Natural killer cell treated with Interleukin-12 subunit alpha and Interleukin-12 subunit beta and Interleukin-15 and Interleukin-18, amount 100 ng/mL, for 72 hours (primary cell): ENCODE measurements around the gene PRXL2B. TPM values are rescaled to one million over a fixed set of nuclear protein-coding genes. Genes with fewer than 3 reads are reported as not detected.
A peak's percentile ranks its signal among the peaks of the same experiment; 100 is the strongest.
"Not testable (repeated sequence)": the region's sequence is repeated elsewhere in the genome, so short reads cannot be mapped to it uniquely, and the experiment has no call there.

Experiments
- ATAC-seq, 2 donors: fragments of 150-1000 bp; cut with Tn5 transposase in 1 of 2; sonication (Bioruptor Pico), chemical (Tn5 transposase) in 1 of 2; 2 replicates each; pipeline ENCODE4 v1.10.0; 2021
- DNase-seq: peaks from one replicate; pipeline ENCODE4 v3.0.0; 2022; ENCODE audit warnings: low spot score
- H3K27ac Mint-ChIP-seq, 2 donors: 1 replicate in 1 of 2; 2 replicates in 1 of 2; pipeline ENCODE4 v1.8.0; 2022; ENCODE audit warnings: mixed read lengths in 2 of 2, mild to moderate bottlenecking in 1 of 2, moderate library complexity in 1 of 2
- H3K27me3 Mint-ChIP-seq, 2 donors: 1 replicate in 1 of 2; 2 replicates in 1 of 2; pipeline ENCODE4 v1.8.0; 2022; ENCODE audit warnings: mixed read lengths in 2 of 2
- H3K36me3 Mint-ChIP-seq: one replicate; pipeline ENCODE4 v1.8.0; 2022; ENCODE audit warnings: mixed read lengths
- H3K4me1 Mint-ChIP-seq, 2 donors: 1 replicate in 1 of 2; 2 replicates in 1 of 2; pipeline ENCODE4 v1.8.0; 2022; ENCODE audit warnings: low read depth in 2 of 2, mixed read lengths in 2 of 2, mild to moderate bottlenecking in 1 of 2
- H3K4me3 Mint-ChIP-seq: one replicate; pipeline ENCODE4 v1.8.0; 2022; ENCODE audit warnings: mixed read lengths
- H3K9me3 Mint-ChIP-seq: 2 replicates; pipeline ENCODE4 v1.8.0; 2022; ENCODE audit warnings: mixed read lengths
- total RNA-seq, 2 donors: library from RNA; stranded (reverse); gene quantifications; one replicate each; pipeline ENCODE4 v1.2.3, GENCODE V29; 2022

PRXL2B gene
- total RNA-seq, 2 donors from 2014 or later, result 9.1 to 18.5 TPM

DNA sequence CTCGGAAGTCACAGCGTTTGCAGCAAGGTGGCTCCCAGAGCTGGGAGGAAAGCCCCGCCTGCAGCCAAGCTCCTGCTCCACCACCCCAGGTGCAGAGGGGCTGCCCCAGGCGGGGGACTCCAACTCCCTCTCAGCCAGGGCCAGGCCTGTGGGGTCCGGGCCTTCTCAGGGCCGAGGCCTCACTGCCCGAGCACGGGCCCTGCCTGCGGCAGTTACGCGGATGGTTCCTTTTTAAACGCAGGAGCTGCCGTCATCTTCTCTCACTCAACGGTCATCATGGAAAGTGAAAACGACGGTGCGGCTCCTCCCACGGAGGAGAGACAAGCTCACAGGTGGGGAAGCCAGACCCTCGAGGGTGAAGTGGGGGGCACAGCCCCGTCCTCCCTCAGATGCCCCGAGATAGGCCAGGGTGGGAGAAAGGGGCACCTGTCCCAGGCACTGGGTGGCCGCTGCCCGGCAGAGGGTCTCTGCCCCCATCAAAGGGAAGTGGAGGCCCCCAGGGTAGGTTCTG is 9.0 kb upstream of the PRXL2B start:
- H3K27me3 Mint-ChIP-seq, H3K9me3 Mint-ChIP-seq, H3K36me3 Mint-ChIP-seq: not testable (repeated sequence)
- Mint-ChIP-seq H3K4me3 (peak overlapping the region; percentile 64), H3K4me1 (peaks cover 14 to 30% of the 10 kb centered on the region in 2 donors), H3K27ac (peak overlapping the region; percentile 90 to 94)
- DNase-seq (peak; percentile 31), ATAC-seq (peak in 1 of 2 donors; percentile 48)

DNA sequence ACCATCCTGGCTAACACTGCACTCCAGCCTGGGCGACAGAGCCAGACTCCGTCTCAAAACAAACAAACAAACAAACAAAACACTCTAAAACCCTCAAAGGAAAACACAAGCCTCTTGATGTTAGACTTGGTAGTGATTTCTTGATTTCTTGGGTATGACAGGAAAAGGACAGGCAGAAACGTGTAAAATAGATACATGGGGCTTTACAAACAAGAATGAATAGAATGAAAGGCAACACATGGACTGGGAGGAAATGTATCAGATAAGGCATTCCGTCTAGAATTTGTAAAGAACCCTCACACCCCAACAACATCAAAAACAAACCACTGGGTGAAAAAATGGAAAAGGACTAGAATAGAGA is 7.8 kb upstream of the PRXL2B start:
- no peaks in the 10 kb centered on the region for H3K36me3 Mint-ChIP-seq
- DNase-seq (no peak), ATAC-seq (no peak)
- peak overlapping the region; percentile 90 to 94 for H3K27ac Mint-ChIP-seq
- H3K9me3 Mint-ChIP-seq, result peaks cover under 1% of the 10 kb centered on the region
- H3K4me1 Mint-ChIP-seq, result peaks cover 8 to 26% of the 10 kb centered on the region in 2 donors
- no peaks in the 10 kb centered on the region for H3K27me3 Mint-ChIP-seq
- H3K4me3 Mint-ChIP-seq, result peak overlapping the region; percentile 64

DNA sequence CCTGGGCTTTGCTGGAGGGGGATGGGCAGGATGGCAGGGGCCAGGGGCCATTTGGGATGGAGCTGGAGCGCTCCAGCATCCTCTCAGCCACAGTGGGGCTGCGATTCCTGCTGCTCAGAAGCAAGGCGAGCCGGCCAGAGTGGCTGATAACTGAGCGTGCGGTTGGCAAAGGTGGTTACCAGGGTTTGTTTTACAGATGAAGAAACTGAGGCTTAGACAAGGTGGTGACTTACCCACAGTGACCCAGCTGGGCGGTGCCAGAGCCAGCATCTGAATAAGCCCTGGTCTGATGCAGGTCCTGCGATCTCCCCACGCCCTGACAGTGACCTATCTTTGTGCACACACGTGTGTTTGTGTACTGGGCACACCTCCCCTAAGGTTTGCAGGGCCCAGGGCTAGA is 5.9 kb upstream of the PRXL2B start:
- ATAC-seq, result no peak
- no peaks in the 10 kb centered on the region for H3K27me3 Mint-ChIP-seq
- peaks cover 16 to 31% of the 10 kb centered on the region in 2 donors for H3K4me1 Mint-ChIP-seq
- H3K4me3 Mint-ChIP-seq, result no peak overlapping the region
- peak; percentile 16 for DNase-seq
- no peak overlapping the region for H3K27ac Mint-ChIP-seq
- H3K36me3 Mint-ChIP-seq, result no peaks in the 10 kb centered on the region
- H3K9me3 Mint-ChIP-seq, result no peaks in the 10 kb centered on the region

DNA sequence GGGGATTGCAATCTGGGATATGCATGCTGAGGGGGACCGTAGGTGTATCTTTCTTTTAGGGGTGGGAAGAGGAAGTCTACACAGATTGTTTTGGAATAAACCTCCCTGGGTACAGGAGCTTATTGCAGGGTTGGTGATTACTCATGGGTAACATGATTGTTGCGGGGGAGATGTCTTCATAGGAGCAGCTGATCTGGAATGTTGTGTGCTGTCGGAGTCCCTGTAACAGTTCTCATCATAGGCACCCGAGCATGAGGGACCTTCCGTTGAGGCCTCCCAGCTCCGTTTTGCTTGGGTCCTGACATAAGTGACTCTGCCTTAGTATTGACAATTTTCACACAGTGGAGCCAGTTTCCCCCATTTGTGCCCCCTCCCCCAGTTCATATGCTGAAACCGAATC is 4.2 kb upstream of the PRXL2B start:
- peaks cover 16 to 29% of the 10 kb centered on the region in 2 donors for H3K4me1 Mint-ChIP-seq
- DNase-seq (peak; percentile 22), ATAC-seq (no peak)
- no peak overlapping the region for H3K4me3 Mint-ChIP-seq
- no peaks in the 10 kb centered on the region for H3K36me3 Mint-ChIP-seq
- no peak overlapping the region for H3K27ac Mint-ChIP-seq
- no peaks in the 10 kb centered on the region for H3K9me3 Mint-ChIP-seq
- no peaks in the 10 kb centered on the region for H3K27me3 Mint-ChIP-seq

DNA sequence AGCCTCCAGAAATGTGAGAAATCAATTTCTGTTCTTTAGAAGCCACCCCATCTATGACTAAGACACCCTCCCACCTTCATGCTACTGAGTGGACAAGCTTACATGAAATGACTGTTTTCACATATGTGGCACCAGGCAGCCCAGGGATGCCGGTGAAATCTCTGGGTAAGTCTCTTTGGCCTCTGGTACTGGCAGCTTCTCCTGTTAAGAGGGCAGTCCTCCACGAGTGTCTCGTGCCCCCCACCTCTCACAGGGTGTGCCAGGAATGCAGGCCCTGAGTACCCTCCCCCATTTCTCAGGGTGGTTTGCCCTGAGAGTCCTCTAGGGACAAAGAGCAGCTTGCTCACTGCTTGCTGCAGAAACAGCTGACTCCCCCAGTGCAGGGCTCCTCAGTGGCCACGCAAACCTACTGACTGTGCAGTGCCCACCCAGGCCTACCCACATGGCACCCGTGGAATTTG is 3.2 kb upstream of the PRXL2B start:
- DNase-seq, result peak; percentile 29
- H3K27ac Mint-ChIP-seq, result no peak overlapping the region
- no peaks in the 10 kb centered on the region for H3K27me3 Mint-ChIP-seq
- H3K4me1 Mint-ChIP-seq, result peaks cover 15 to 29% of the 10 kb centered on the region in 2 donors
- ATAC-seq, result no peak
- H3K9me3 Mint-ChIP-seq, result no peaks in the 10 kb centered on the region
- no peaks in the 10 kb centered on the region for H3K36me3 Mint-ChIP-seq
- no peak overlapping the region for H3K4me3 Mint-ChIP-seq

DNA sequence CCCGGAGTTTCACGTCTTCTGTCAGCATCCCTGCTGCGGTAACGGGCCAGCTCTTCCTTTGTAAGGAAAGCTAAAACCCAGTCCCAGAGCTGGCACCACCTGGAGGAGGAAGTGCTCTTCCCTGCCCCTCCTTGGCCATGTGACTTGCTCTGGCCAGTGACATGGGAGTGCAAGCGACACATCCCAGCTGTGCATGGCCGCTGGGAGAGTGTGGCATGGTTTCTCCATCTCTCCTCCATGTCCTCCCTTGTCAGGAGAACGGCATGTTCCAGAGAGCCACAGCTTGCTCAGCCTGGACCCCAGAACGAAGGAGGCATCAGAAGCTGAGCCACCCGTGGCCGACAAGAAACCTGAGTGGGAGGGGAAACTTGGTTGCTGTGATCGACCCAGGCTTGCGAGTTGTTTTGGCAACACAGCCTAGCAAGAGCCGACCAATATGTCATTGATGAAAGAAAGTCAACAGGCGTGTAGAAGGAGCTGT is 2.7 kb upstream of the PRXL2B start:
- no peak for DNase-seq
- H3K4me3 Mint-ChIP-seq, result peak overlapping the region; percentile 89

DNA sequence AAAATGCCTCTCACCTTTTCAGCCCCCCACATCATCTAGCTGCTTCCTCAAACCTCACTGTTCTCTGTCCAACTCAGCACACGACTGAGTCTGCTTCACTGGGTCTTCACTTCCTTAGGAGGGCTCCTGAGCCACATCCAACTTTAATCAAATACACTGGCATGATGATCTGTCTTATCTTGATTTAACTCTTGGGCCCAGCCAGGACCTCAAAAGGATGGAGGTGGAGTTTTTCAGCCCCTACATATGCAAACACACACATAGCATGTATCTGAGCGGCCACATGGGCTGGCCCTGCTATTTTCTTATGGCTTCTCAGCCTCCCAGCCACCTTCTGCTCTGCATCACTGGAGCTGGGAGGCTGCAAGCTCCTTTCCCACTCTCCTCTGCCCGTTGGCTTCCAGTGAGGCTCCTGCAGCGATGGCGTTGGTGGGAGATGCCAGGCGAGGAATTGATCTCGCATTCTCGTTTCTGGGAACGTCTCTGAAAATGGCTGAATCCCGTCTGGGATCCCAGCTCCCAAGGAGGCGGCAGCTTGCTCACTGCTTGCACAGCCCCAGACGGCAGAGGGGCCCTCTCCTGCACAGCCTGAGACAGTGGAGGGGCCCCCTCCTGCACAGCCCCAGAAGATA is 1.8 kb upstream of the PRXL2B start:
- peak overlapping the region; percentile 89 for H3K4me3 Mint-ChIP-seq
- peak overlapping the region; percentile 82 to 92 for H3K27ac Mint-ChIP-seq
- peaks cover 7 to 22% of the 10 kb centered on the region in 2 donors for H3K4me1 Mint-ChIP-seq
- no peak for DNase-seq
- ATAC-seq, result no peak
- no peaks in the 10 kb centered on the region for H3K27me3 Mint-ChIP-seq
- H3K9me3 Mint-ChIP-seq, result no peaks in the 10 kb centered on the region
- H3K36me3 Mint-ChIP-seq, result no peaks in the 10 kb centered on the region

More for the DNA sequence above, 2.7 kb upstream of the PRXL2B start:
- H3K4me1 Mint-ChIP-seq, result peaks cover 10 to 23% of the 10 kb centered on the region in 2 donors
- no peak for ATAC-seq
- no peaks in the 10 kb centered on the region for H3K27me3 Mint-ChIP-seq
- H3K9me3 Mint-ChIP-seq, result no peaks in the 10 kb centered on the region
- H3K36me3 Mint-ChIP-seq, result no peaks in the 10 kb centered on the region
- H3K27ac Mint-ChIP-seq, result peak overlapping the region; percentile 82 to 92

DNA sequence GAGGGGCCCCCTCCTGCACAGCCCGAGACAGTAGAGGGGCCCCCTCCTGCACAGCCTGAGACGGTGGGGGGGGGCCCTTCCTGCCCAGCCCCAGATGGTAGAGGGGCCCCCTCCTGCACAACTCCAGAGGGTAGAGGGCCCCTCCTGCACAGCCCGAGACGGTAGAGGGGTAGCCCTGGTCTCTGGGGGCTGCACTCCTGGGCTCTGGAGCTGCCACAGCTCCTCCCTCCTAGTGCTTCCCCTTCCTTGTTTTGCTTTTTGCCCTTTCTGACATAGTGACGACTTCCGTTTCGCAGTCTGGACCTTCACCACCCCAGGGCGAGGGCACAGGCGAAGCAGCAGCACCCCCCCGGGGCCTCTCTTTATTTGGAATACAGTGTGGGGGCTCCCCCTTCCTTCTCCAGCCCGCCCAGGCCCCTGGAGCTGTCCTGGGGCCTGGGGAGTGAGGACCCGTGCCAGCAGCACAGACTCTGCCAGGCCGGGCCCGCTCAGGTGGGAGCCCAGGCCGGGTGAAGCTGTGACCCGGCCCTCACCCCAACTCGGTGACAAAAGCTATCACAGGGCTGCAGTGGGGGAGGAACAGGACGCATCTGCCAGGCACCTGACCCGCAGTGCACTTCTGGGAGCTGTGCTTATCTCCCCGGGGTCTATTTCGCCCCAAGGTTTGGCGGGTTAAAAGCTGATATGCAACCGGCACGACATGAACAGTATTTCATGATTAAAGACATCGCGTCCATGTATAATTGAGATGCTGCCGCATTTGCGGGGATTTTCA is 1.1 kb upstream of the PRXL2B start:
- peak overlapping the region; percentile 82 to 92 for H3K27ac Mint-ChIP-seq
- no peaks in the 10 kb centered on the region for H3K27me3 Mint-ChIP-seq
- peak overlapping the region; percentile 89 for H3K4me3 Mint-ChIP-seq
- H3K9me3 Mint-ChIP-seq, result no peaks in the 10 kb centered on the region
- H3K36me3 Mint-ChIP-seq, result no peaks in the 10 kb centered on the region
- DNase-seq (peak; percentile 82), ATAC-seq (peak; percentile 40 to 51)
- peaks cover 7 to 22% of the 10 kb centered on the region in 2 donors for H3K4me1 Mint-ChIP-seq

DNA sequence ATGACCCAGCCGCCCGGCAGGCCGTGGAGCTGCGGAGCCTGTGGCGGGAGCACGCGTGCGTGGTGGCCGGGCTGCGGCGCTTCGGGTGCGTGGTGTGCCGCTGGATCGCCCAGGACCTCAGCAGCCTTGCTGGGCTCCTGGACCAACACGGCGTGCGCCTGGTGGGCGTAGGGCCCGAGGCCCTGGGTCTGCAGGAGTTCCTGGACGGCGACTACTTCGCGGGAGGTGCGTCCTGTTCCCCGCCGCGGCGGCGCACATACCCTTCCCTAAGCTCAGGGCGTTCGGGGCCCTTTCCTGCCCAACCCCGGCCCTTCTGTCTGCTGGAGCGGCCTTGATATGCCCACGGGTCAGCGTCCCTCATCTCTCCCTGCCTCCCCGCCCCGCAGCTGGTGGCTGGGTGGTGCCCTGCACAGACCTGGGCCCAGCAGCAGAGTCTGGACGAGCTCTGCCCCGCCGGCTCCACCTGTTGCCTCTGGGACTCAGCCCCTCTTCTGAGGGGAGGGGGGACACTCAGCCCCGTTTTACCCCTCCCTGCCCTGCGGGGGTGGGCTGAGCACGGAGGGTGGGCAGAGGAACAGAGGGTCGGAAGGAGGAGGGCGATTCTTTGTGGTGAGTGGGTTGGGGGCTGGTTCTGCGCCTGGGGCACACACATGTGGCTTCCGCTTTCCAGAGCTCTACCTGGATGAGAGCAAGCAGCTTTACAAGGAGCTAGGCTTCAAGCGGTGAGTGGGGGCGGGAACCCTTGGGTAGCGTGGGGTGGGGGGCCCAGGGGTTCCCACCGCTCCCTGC is 688 bp downstream of the PRXL2B start:
- Mint-ChIP-seq H3K27ac (no peak overlapping the region), H3K36me3 (no peaks in the 10 kb centered on the region), H3K4me3 (peak overlapping the region; percentile 89), H3K9me3 (no peaks in the 10 kb centered on the region), H3K4me1 (peaks cover 7 to 14% of the 10 kb centered on the region in 2 donors), H3K27me3 (no peaks in the 10 kb centered on the region)
- ATAC-seq (no peak), DNase-seq (peak; percentile 62)

DNA sequence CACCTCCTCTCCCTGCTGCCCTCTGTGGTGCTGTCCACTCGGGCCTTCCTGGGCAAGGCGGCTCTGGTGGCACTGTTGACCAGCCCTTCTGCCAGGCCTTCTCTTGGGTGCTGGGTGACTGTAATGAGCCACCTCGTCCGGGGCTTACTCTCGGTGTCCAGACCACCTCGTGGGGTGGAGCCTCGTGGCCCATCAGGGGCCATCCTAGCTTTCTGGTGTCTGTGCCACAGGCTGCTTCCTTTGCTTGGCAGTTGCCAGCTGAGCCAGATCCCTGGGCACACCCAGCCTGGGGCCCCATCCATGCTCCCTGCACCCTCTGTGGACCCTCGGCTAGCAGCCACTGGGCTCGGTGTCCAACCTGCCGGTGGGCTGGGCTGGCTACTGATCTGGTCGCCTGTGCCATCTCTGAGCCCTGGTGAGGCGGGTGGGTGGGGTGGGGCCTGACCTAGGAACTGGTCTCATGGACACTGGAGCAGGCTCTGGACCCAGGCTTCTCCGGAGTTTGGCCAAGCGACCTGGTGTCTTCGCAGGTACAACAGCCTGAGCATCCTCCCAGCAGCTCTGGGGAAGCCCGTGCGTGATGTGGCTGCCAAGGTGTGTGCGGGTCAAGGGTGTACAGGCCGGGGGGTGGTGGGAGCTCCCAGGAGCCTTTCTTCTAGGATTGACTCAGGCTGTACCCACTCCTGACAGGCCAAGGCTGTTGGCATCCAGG is 1.4 kb downstream of the PRXL2B start:
- no peaks in the 10 kb centered on the region for H3K9me3 Mint-ChIP-seq

DNA sequence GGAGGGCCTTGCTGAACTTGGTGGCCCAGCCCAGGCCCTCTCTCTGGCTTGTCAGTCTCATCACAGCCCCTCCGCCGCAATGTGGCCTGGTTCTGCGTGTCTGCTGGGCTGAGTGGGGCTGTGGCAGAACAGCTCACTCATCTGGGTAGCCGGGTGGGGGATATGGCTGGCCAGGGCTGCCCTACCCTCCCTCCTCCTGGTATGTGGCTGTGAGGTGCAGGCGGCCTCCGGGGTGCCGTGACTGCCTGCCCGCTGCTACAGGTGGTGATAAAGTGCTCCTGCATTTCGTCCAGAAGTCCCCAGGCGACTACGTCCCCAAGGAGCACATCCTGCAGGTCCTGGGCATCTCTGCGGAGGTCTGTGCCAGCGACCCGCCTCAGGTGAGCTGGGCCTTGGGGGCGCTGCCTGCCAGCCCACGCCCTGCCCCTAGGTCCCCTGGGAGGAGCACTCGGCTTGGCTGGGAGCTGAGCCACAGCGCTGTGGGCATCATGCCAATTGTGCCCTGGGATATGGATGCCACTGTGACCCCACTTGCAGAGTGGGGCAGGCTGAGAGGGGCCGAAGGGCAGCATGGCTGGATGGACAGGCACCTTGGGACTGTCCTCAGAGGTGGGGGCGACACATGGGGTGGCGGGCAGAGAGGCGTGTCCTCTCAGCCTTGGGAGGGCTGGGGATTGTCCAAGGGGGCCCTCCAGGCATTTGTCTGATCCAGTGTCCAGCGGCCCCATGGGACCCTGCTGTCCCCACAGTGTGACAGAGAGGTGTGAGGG is 2.3 kb downstream of the PRXL2B start:
- DNase-seq (peak; percentile 61), ATAC-seq (no peak)
- no peaks in the 10 kb centered on the region for H3K36me3 Mint-ChIP-seq
- H3K4me1 Mint-ChIP-seq, result peaks cover 7 to 17% of the 10 kb centered on the region in 2 donors
- no peak overlapping the region for H3K4me3 Mint-ChIP-seq
- H3K9me3 Mint-ChIP-seq, result no peaks in the 10 kb centered on the region
- H3K27me3 Mint-ChIP-seq, result no peaks in the 10 kb centered on the region
- no peak overlapping the region for H3K27ac Mint-ChIP-seq

More for the DNA sequence above, 1.4 kb downstream of the PRXL2B start:
- DNase-seq (peak; percentile 59), ATAC-seq (no peak)
- no peaks in the 10 kb centered on the region for H3K27me3 Mint-ChIP-seq
- H3K4me1 Mint-ChIP-seq, result peaks cover 7 to 17% of the 10 kb centered on the region in 2 donors
- H3K36me3 Mint-ChIP-seq, result no peaks in the 10 kb centered on the region
- H3K4me3 Mint-ChIP-seq, result peak overlapping the region; percentile 89
- no peak overlapping the region for H3K27ac Mint-ChIP-seq

DNA sequence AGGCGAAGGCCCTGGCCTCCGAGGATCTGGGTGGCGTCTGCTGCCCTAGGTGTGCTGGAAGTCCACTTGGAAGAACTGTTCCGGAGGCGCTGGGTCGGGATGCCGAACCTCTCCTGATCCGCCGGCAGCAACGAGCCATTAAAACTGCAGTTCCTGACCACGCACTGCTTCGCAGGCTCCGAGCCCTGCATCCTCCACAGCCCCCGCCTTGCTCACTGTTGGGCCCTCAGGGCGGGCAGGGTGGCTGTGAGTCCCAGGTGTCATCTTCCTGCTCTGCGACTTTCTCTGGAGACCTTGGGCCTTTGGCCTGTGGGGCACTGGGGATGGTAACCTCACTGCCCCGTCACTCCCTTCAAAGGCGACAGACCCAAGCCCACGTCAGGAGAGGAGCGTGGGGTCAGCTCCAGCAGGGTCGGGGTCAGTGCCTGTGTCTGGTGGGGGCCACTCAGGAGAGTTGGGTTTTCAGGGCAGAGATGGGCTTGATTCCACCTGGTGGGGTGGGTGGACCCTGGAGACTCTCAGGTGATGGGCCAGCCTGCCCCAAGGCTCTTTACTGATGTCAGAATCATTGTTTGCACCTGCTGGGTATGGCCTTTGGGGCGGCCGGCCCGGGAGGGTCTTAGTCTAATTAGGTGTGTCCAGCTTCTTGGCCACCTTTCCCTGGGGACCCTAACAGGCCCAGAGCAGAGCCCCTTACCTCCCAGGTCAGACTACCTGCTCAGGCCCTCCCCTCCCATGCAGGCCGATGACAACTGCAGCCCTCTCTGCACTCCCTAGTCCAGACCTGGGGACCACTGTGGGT is 3.1 kb downstream of the PRXL2B start:
- no peak overlapping the region for H3K27ac Mint-ChIP-seq
- H3K27me3 Mint-ChIP-seq, result no peaks in the 10 kb centered on the region
- no peaks in the 10 kb centered on the region for H3K36me3 Mint-ChIP-seq
- H3K4me3 Mint-ChIP-seq, result no peak overlapping the region
- no peaks in the 10 kb centered on the region for H3K9me3 Mint-ChIP-seq
- DNase-seq (peak; percentile 57), ATAC-seq (no peak)
- peaks cover 3 to 15% of the 10 kb centered on the region in 2 donors for H3K4me1 Mint-ChIP-seq
